Lung (tissue), 12 donors: ENCODE results near the gene BCAS1. TPM values are rescaled to one million over a fixed set of nuclear protein-coding genes. Genes with fewer than 3 reads are reported as not detected.

Experiments used
- ATAC-seq: fragments of 200-7000 bp; cut with Tn5 transposase; one replicate; pipeline ENCODE4 v1.9.1; 2020; ENCODE audit warnings: moderate number of reproducible peaks; ENCODE audit not compliant: insufficient read depth, low FRiP score
- DNase-seq, 3 donors: peaks; one replicate each; pipeline ENCODE4 v3.0.0-alpha.2; 2013 to 2017
- H3K27ac ChIP-seq, 2 donors: one replicate each; pipeline ENCODE4 v1.5.1; 2013; ENCODE audit warnings: mild to moderate bottlenecking in 2 of 2, moderate library complexity in 2 of 2, control low read depth in 1 of 2, inconsistent platforms in 1 of 2, low read depth in 1 of 2, low read length in 1 of 2
- H3K27me3 ChIP-seq, 3 donors: one replicate each; pipeline ENCODE4 v1.5.1; 2013; ENCODE audit warnings: low read length in 2 of 3; ENCODE audit not compliant: control insufficient read depth in 3 of 3, insufficient read depth in 3 of 3
- H3K36me3 ChIP-seq, 4 donors: one replicate each; pipeline ENCODE4 v1.5.1; 2013; ENCODE audit warnings: low read length in 4 of 4, mild to moderate bottlenecking in 1 of 4, moderate library complexity in 1 of 4; ENCODE audit not compliant: control insufficient read depth in 4 of 4, insufficient read depth in 4 of 4
- H3K4me1 ChIP-seq, 5 donors: one replicate each; pipeline ENCODE4 v1.5.1; 2013; ENCODE audit warnings: low read length in 5 of 5, mild to moderate bottlenecking in 2 of 5, moderate library complexity in 1 of 5; ENCODE audit not compliant: control insufficient read depth in 5 of 5, insufficient read depth in 5 of 5
- H3K4me3 ChIP-seq: one replicate; pipeline ENCODE4 v1.5.1; 2013; ENCODE audit warnings: mild to moderate bottlenecking, control low read depth, moderate library complexity
- H3K9ac ChIP-seq, 2 donors: one replicate each; pipeline ENCODE4 v1.5.1; 2013; ENCODE audit warnings: low read length in 2 of 2, control low read depth in 1 of 2; ENCODE audit not compliant: insufficient read depth in 1 of 2
- H3K9me3 ChIP-seq, 4 donors: one replicate each; pipeline ENCODE4 v1.5.1; 2013; ENCODE audit warnings: low read length in 3 of 4, mild to moderate bottlenecking in 1 of 4, moderate library complexity in 1 of 4; ENCODE audit not compliant: control insufficient read depth in 4 of 4, insufficient read depth in 3 of 4
- WGBS, 2 donors: extraction: QIAGEN DNeasy Blood & Tissue Kit; methylation state at CpG; one replicate each; pipeline ENCODE4 v1.1.7; 2013; 5-methylcytosine and 5-hydroxymethylcytosine counted together
- polyA plus RNA-seq, 2 donors: library from polyadenylated mRNA; stranded (reverse); fragments of 200-250 nt; gene quantifications; one replicate each; pipeline ENCODE4 v1.2.1, GENCODE V29; 2013
- total RNA-seq, 2 donors: library from RNA; depleted of rRNA in 1 of 2; stranded (reverse); fragments of >200 nt in 1 of 2; gene quantifications; one replicate each; pipeline ENCODE4 v1.2.1, GENCODE V29; 2014 to 2021
- TF ChIP-seq, protein P1 (sequence below): IDR thresholded peaks from 2 replicates; pipeline ENCODE4 v1.5.1; 2012; ENCODE audit warnings: mild to moderate bottlenecking; ENCODE audit errors: control extremely low read depth, extremely low read depth
- donor health status: control.
- donor health status: control.
- donor health status: Bipolar disorder and iron deficiency.
- donor health status: healthy.
- donor health status: DM: yes; HTN: yes; CAD: no.

BCAS1 gene
- total and polyA plus RNA-seq, 4 donors = 1.2 to 4.0 (median 2.3) TPM

- ATAC-seq (peak; percentile 36), DNase-seq (peak; percentile 56 to 88 (median 77))
- no peak overlapping the region for H3K27ac ChIP-seq
- 65 to 68% methylated on average over 9 of the region's 9 CpGs for WGBS, 2 donors
- no peaks in the 10 kb centered on the region for H3K27me3 ChIP-seq
- TF ChIP-seq, protein P1, sequence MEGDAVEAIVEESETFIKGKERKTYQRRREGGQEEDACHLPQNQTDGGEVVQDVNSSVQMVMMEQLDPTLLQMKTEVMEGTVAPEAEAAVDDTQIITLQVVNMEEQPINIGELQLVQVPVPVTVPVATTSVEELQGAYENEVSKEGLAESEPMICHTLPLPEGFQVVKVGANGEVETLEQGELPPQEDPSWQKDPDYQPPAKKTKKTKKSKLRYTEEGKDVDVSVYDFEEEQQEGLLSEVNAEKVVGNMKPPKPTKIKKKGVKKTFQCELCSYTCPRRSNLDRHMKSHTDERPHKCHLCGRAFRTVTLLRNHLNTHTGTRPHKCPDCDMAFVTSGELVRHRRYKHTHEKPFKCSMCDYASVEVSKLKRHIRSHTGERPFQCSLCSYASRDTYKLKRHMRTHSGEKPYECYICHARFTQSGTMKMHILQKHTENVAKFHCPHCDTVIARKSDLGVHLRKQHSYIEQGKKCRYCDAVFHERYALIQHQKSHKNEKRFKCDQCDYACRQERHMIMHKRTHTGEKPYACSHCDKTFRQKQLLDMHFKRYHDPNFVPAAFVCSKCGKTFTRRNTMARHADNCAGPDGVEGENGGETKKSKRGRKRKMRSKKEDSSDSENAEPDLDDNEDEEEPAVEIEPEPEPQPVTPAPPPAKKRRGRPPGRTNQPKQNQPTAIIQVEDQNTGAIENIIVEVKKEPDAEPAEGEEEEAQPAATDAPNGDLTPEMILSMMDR = no peak
- no peak overlapping the region for H3K9ac ChIP-seq
- H3K36me3 ChIP-seq = no peaks in the 10 kb centered on the region
- no peak overlapping the region for H3K4me3 ChIP-seq
- H3K4me1 ChIP-seq = peaks cover 0 to 12% (median 0%) of the 10 kb centered on the region in 5 donors
- peaks cover 0 to 2% (median 0%) of the 10 kb centered on the region in 4 donors for H3K9me3 ChIP-seq
Measured at GRCh38 chr20:54043076-54043967, 27.1 kb downstream of the BCAS1 start.

GRCh38 chr20:54042021-54042420 lies 28.4 kb downstream of the BCAS1 start:
- Histone ChIP-seq H3K4me1 (peaks cover 0 to 12% (median 0%) of the 10 kb centered on the region in 5 donors), H3K27ac (no peak overlapping the region), H3K9ac (no peak overlapping the region), H3K36me3 (no peaks in the 10 kb centered on the region), H3K27me3 (no peaks in the 10 kb centered on the region), H3K9me3 (peaks cover 0 to 2% (median 0%) of the 10 kb centered on the region in 4 donors), H3K4me3 (no peak overlapping the region)
- TF ChIP-seq, protein P1 = no peak
- no peak for ATAC-seq
- DNase-seq = no peak
- 83 to 86% methylated on average over 4 of the region's 4 CpGs for WGBS, 2 donors

GRCh38 chr20:54041336-54041735 lies 29.1 kb downstream of the BCAS1 start:
- DNase-seq (no peak), ATAC-seq (no peak)
- Histone ChIP-seq H3K9ac (no peak overlapping the region), H3K27ac (no peak overlapping the region), H3K27me3 (no peaks in the 10 kb centered on the region), H3K9me3 (no peaks in the 10 kb centered on the region), H3K36me3 (no peaks in the 10 kb centered on the region), H3K4me1 (peaks cover 0 to 12% (median 0%) of the 10 kb centered on the region in 5 donors), H3K4me3 (no peak overlapping the region)
- TF ChIP-seq, protein P1 = no peak
- 93 to 95% methylated on average over 4 of the region's 4 CpGs for WGBS, 2 donors
